H1 (cell line): ENCODE measurements around the gene SERHL2. TPM values are rescaled to one million over a fixed set of nuclear protein-coding genes. Genes with fewer than 3 reads are reported as not detected.
"Not testable (repeated sequence)": the region's sequence is repeated elsewhere in the genome, so short reads cannot be mapped to it uniquely, and the experiment has no call there.

Source experiments
- CTCF ChIA-PET: fragments of 300-600 bp; sonication (Branson Sonifier 250); formaldehyde crosslinking; loops from one replicate; lab custom pipeline; 2021; ENCODE audit not compliant: partially characterized antibody; lab: Charles Lee
- POLR2A ChIA-PET: fragments of 300-600 bp; sonication (Branson Sonifier 250); formaldehyde crosslinking; loops from one replicate; lab custom pipeline; 2021; ENCODE audit warnings: inconsistent platforms; ENCODE audit not compliant: partially characterized antibody; lab: Charles Lee
- DNase-seq, 2 experiments: peaks; one replicate each; pipeline versions ENCODE4 v3.0.0 to v3.0.0-alpha.2; 2010 to 2022; ENCODE audit warnings: low spot score in 2 of 2, low read depth in 1 of 2, mixed read lengths in 1 of 2
- FAIRE-seq: peaks from 2 replicates; lab custom pipeline; 2011; peaks lifted over from hg19 to GRCh38; lab: Jason Lieb, UNC
- H2AFZ ChIP-seq: 2 replicates; pipeline ENCODE4 v1.8.1; 2012; ENCODE audit warnings: low read length, inconsistent platforms
- H2AK5ac ChIP-seq: 2 replicates; pipeline ENCODE4 v1.6.1; 2013; ENCODE audit warnings: low read depth, low read length
- H2BK120ac ChIP-seq: replicated peaks from 2 replicates; pipeline ENCODE3; 2013; ENCODE audit warnings: low read depth, low read length, inconsistent platforms
- H2BK12ac ChIP-seq: 2 replicates; pipeline ENCODE4 v1.6.1; 2013; ENCODE audit warnings: low read depth, low read length
- H2BK15ac ChIP-seq: 2 replicates; pipeline ENCODE4 v1.6.1; 2013; ENCODE audit warnings: low read length
- H2BK20ac ChIP-seq: 2 replicates; pipeline ENCODE4 v1.6.1; 2013; ENCODE audit warnings: low read length
- H2BK5ac ChIP-seq: 2 replicates; pipeline ENCODE4 v1.6.1; 2013; ENCODE audit warnings: low read depth, low read length
- H3K14ac ChIP-seq: 2 replicates; pipeline ENCODE4 v1.6.1; 2013; ENCODE audit warnings: inconsistent platforms; ENCODE audit not compliant: insufficient read length
- H3K18ac ChIP-seq: 2 replicates; pipeline ENCODE4 v1.6.1; 2013; ENCODE audit warnings: low read length; ENCODE audit errors: extremely low read depth
- H3K23ac ChIP-seq: 2 replicates; pipeline ENCODE4 v1.6.1; 2013; ENCODE audit warnings: inconsistent platforms; ENCODE audit not compliant: insufficient read length
- H3K23me2 ChIP-seq: 2 replicates; pipeline ENCODE4 v1.6.1; 2013; ENCODE audit warnings: low read depth, low read length
- H3K27ac ChIP-seq: 2 replicates; pipeline ENCODE4 v1.6.1; 2011; ENCODE audit warnings: low read depth, low read length, inconsistent platforms
- H3K27me3 ChIP-seq, 4 experiments: replicated peaks in 1 of 4; 1 replicate in 1 of 4; 2 replicates in 3 of 4; pipeline versions ENCODE4 v1.6.1 to v1.8.1; 2011 to 2013; ENCODE audit warnings: low read length in 3 of 4, mild to moderate bottlenecking in 3 of 4, inconsistent platforms in 2 of 4, mixed read lengths in 2 of 4, moderate library complexity in 1 of 4; ENCODE audit not compliant: control insufficient read depth in 3 of 4, insufficient read depth in 3 of 4; ENCODE audit errors: extremely low read depth in 1 of 4
- H3K36me3 ChIP-seq, 4 experiments: 2 replicates each; pipeline versions ENCODE4 v1.6.1 to v1.8.1; 2011 to 2013; ENCODE audit warnings: mild to moderate bottlenecking in 4 of 4, low read length in 3 of 4, moderate library complexity in 2 of 4, control low read depth in 1 of 4, inconsistent platforms in 1 of 4; ENCODE audit not compliant: insufficient read depth in 4 of 4, control insufficient read depth in 2 of 4
- H3K4ac ChIP-seq: replicated peaks from 2 replicates; pipeline ENCODE3; 2013; ENCODE audit warnings: low read length, low read depth, mixed read lengths, inconsistent platforms; ENCODE audit not compliant: insufficient read length
- H3K4me1 ChIP-seq, 4 experiments: replicated peaks in 1 of 4; 1 replicate in 1 of 4; 2 replicates in 3 of 4; pipeline versions ENCODE4 v1.6.1 to v1.8.1; 2011 to 2013; ENCODE audit warnings: low read length in 3 of 4, inconsistent platforms in 2 of 4, mixed read lengths in 1 of 4; ENCODE audit not compliant: insufficient read depth in 4 of 4, control insufficient read depth in 3 of 4
- H3K4me2 ChIP-seq, 2 experiments: 2 replicates each; pipeline versions ENCODE4 v1.6.1 to v1.8.1; 2011 to 2013; ENCODE audit warnings: low read depth in 2 of 2, low read length in 2 of 2, control low read depth in 1 of 2, inconsistent platforms in 1 of 2, mild to moderate bottlenecking in 1 of 2; ENCODE audit not compliant: insufficient read depth in 1 of 2
- H3K4me3 ChIP-seq, 4 experiments: fragments of 200-600, 300-600 bp in 1 of 4; sonication (generic), shearing (Covaris generic), sonication (Bioruptor Twin) in 1 of 4; 2 replicates each; pipeline versions ENCODE4 v1.5.1 to v1.8.1; 2011 to 2016; ENCODE audit warnings: low read length in 4 of 4, low read depth in 3 of 4, control low read depth in 2 of 4, inconsistent platforms in 2 of 4, mild to moderate bottlenecking in 2 of 4, mixed read lengths in 1 of 4, moderate library complexity in 1 of 4; ENCODE audit not compliant: insufficient read depth in 2 of 4; ENCODE audit errors: extremely low read depth in 1 of 4
- H3K56ac ChIP-seq: replicated peaks from 2 replicates; pipeline ENCODE3; 2013; ENCODE audit warnings: low read depth, mild to moderate bottlenecking, mixed read lengths, low read length, inconsistent platforms; ENCODE audit not compliant: insufficient read length
- H3K79me1 ChIP-seq: 2 replicates; pipeline ENCODE4 v1.6.1; 2013; ENCODE audit warnings: low read depth, low read length, control low read depth
- H3K79me2 ChIP-seq, 2 experiments: 2 replicates each; pipeline versions ENCODE4 v1.6.1 to v1.8.1; 2012 to 2013; ENCODE audit warnings: low read length in 2 of 2, mild to moderate bottlenecking in 2 of 2, inconsistent platforms in 1 of 2; ENCODE audit not compliant: insufficient read depth in 2 of 2, control insufficient read depth in 1 of 2
- H3K9ac ChIP-seq, 4 experiments: replicated peaks in 1 of 4; 1 replicate in 1 of 4; 2 replicates in 3 of 4; pipeline versions ENCODE4 v1.6.1 to v1.8.1; 2011 to 2013; ENCODE audit warnings: low read depth in 3 of 4, low read length in 3 of 4, control low read depth in 2 of 4, mild to moderate bottlenecking in 2 of 4, moderate library complexity in 2 of 4, inconsistent platforms in 1 of 4; ENCODE audit errors: extremely low read depth in 1 of 4
- H3K9me3 ChIP-seq, 2 experiments: 2 replicates each; pipeline versions ENCODE4 v1.6.1 to v1.8.1; 2012 to 2013; ENCODE audit warnings: mild to moderate bottlenecking in 2 of 2, moderate library complexity in 2 of 2, control low read depth in 1 of 2, inconsistent platforms in 1 of 2, low read depth in 1 of 2, low read length in 1 of 2, mixed read lengths in 1 of 2; ENCODE audit not compliant: insufficient read depth in 2 of 2
- H4K20me1 ChIP-seq, 2 experiments: replicated peaks in 1 of 2; 2 replicates each; pipeline versions ENCODE3 to v1.8.1; 2011 to 2013; ENCODE audit warnings: inconsistent platforms in 2 of 2, low read length in 2 of 2, mild to moderate bottlenecking in 1 of 2; ENCODE audit not compliant: insufficient read depth in 2 of 2, control insufficient read depth in 1 of 2
- H4K5ac ChIP-seq: 2 replicates; pipeline ENCODE4 v1.6.1; 2013; ENCODE audit warnings: low read length, low read depth, mixed read lengths, inconsistent platforms; ENCODE audit not compliant: insufficient read length
- H4K8ac ChIP-seq: 2 replicates; pipeline ENCODE4 v1.8.0; 2013; ENCODE audit warnings: mild to moderate bottlenecking, moderate library complexity, low read length, inconsistent platforms; ENCODE audit not compliant: insufficient read depth; ENCODE audit errors: extremely low read depth
- H4K91ac ChIP-seq: replicated peaks from 2 replicates; pipeline ENCODE3; 2013; ENCODE audit warnings: low read length, mixed read lengths, inconsistent platforms; ENCODE audit not compliant: insufficient read length
- WGBS, 2 experiments: shearing (Covaris generic) in 1 of 2; methylation state at CpG; one replicate each; pipeline versions ENCODE4 v1.1.6 to v1.1.7; 2013 to 2015; ENCODE audit warnings: low lambda C conversion rate in 2 of 2, mixed read lengths in 2 of 2, inconsistent platforms in 1 of 2, low coverage in 1 of 2, missing lambda C conversion rate in 1 of 2; ENCODE audit not compliant: insufficient replicate concordance in 2 of 2, insufficient coverage in 1 of 2, insufficient read length in 1 of 2; ENCODE audit errors: extremely low coverage in 1 of 2, missing lambda C conversion rate in 1 of 2; 5-methylcytosine and 5-hydroxymethylcytosine counted together
- polyA plus RNA-seq, 7 experiments: library from polyadenylated mRNA; depleted of rRNA in 3 of 7; stranded (reverse) in 5 of 7; unstranded in 2 of 7; fragments of >200 nt in 5 of 7; fragments of 200-250 nt in 2 of 7; gene quantifications; 1 replicate in 5 of 7; 2 replicates in 1 of 7; 4 replicates in 1 of 7; pipeline versions ENCODE4 v1.2.1 to v1.2.3, GENCODE V29; 2011 to 2013; ENCODE audit warnings: missing spikeins in 2 of 7, mixed read lengths in 2 of 7
- total RNA-seq: library from RNA; stranded (reverse); fragmentation: NEBNext Ultra II Directional; extraction: Animal tissue kit (Norgen Biotek cat#: 25700); gene quantifications from 2 replicates; pipeline ENCODE4 v1.2.1, GENCODE V29; 2021

SERHL2 gene
- total and polyA plus RNA-seq, 2 of the 8 experiments (the other 6 are each of a cell fraction or from before 2014, with no cell fraction given) = 0.91 TPM; not detected in 1

DNA sequence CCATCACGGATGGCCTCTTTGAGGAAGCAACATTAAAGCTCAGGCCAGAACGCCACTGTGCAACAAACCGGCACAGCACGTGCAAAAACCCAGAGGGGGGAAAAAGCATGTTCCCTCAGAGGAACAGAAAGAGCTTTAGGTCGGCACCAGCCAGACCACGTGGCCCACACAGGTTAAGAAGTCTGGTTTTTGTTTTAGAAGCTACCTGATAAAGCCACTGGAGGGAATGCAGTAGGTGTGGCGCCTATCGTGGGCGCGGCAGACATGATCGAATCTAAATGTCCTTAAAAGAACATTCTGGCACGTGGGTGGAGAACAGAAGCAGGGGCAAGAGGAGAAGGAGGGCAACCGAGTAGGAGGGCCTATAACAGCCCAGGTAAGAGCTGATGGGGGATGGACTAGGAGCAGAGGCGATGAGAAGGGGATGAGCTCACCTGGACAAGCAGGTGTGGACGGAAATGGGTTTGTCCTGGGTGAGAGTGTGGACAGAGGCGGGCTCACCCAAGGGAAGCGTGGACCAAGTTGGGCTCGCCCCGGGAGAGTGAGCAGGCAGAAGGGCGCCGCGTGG lies 27.5 kb downstream of the SERHL2 start:
- FAIRE-seq = peak; percentile 58
- ChIA-PET CTCF (interaction anchor here (1.1 kb wide), 1 partner anchor 19 kb away, joined by 3 read pairs; no protein-coding TSS in a partner anchor), POLR2A (interaction anchor here (0.8 to 28.3 kb wide), 6 partner anchors 11 to 69 kb away, joined by 3 to 399 read pairs (median 12); partner anchors contain the start of genes POLDIP3 and SERHL2)
- not testable (repeated sequence) for H4K91ac ChIP-seq, H3K56ac ChIP-seq, H3K23ac ChIP-seq, H3K23me2 ChIP-seq, H2AFZ ChIP-seq, H2AK5ac ChIP-seq, H2BK15ac ChIP-seq, H3K18ac ChIP-seq, H4K5ac ChIP-seq, H3K27me3 ChIP-seq, H2BK12ac ChIP-seq, H3K79me2 ChIP-seq, H3K9me3 ChIP-seq, H4K20me1 ChIP-seq, DNase-seq, H3K79me1 ChIP-seq, H4K8ac ChIP-seq, H2BK120ac ChIP-seq, H2BK5ac ChIP-seq, H2BK20ac ChIP-seq, H3K14ac ChIP-seq, H3K4ac ChIP-seq, H3K4me1 ChIP-seq
- Histone ChIP-seq H3K4me3 (peak overlapping the region; percentile 67 to 89 (median 71)), H3K27ac (peak overlapping the region; percentile 85; the same call in 1 of the 2 replicates), H3K9ac (peak overlapping the region in 3 of 4 experiments; percentile 79 to 87 (median 86); a peak in 6 of 7 replicates), H3K36me3 (peaks cover 23 to 51% (median 44%) of the 10 kb centered on the region in 4 experiments), H3K4me2 (peak overlapping the region; percentile 57 to 81)
- 2% methylated on average over 11 of the region's 22 CpGs; no CpG with 5 or more reads in 1 of the 2 experiments for WGBS, 2 experiments
